DOHH2 (cell line): ENCODE measurements around the gene MEGF11.

Experiments used
- H3F3A ChIP-seq: fragments of 200-600 bp; sonication (generic), shearing (Covaris generic); 2 replicates; pipeline ENCODE4 v1.6.0; 2016; ENCODE audit warnings: antibody characterized with exemption, mild to moderate bottlenecking; ENCODE audit not compliant: control insufficient read depth, insufficient read depth
- H3K27ac ChIP-seq: fragments of 200-600 bp; sonication (generic); 2 replicates; pipeline ENCODE4 v1.5.1; 2014; ENCODE audit warnings: low read depth, mild to moderate bottlenecking, low read length, moderate library complexity
- H3K27me3 ChIP-seq: fragments of 200-600 bp; sonication (generic); 2 replicates; pipeline ENCODE4 v1.6.1; 2014; ENCODE audit warnings: mild to moderate bottlenecking, low read length, mixed read lengths; ENCODE audit not compliant: control insufficient read depth
- H3K36me3 ChIP-seq: fragments of 200-600 bp; sonication (generic); 2 replicates; pipeline ENCODE4 v1.6.1; 2014; ENCODE audit warnings: mild to moderate bottlenecking, low read length, moderate library complexity, mixed read lengths; ENCODE audit not compliant: control insufficient read depth
- H3K4me1 ChIP-seq: fragments of 200-600 bp; sonication (generic); 2 replicates; pipeline ENCODE4 v1.6.1; 2014; ENCODE audit warnings: mild to moderate bottlenecking, low read length, mixed read lengths; ENCODE audit not compliant: control insufficient read depth
- H3K4me2 ChIP-seq: fragments of 200-600 bp; sonication (generic); 2 replicates; pipeline ENCODE4 v1.6.0; 2014; ENCODE audit warnings: mild to moderate bottlenecking, low read length, moderate library complexity
- H3K4me3 ChIP-seq: fragments of 200-600 bp; sonication (generic); 2 replicates; pipeline ENCODE4 v1.5.1; 2014; ENCODE audit warnings: mild to moderate bottlenecking, low read length, mixed read lengths
- H3K79me2 ChIP-seq: fragments of 200-600 bp; sonication (generic); 2 replicates; pipeline ENCODE4 v1.6.1; 2014; ENCODE audit warnings: mild to moderate bottlenecking, low read length, mixed read lengths; ENCODE audit not compliant: control insufficient read depth
- H3K9me2 ChIP-seq: fragments of 200-600 bp; sonication (generic); replicated peaks from 2 replicates; pipeline ENCODE4 v1.6.1; 2014; ENCODE audit warnings: mild to moderate bottlenecking, low read length, mixed read lengths; ENCODE audit not compliant: control insufficient read depth
- H3K9me3 ChIP-seq: fragments of 200-600 bp; sonication (generic); 2 replicates; pipeline ENCODE4 v1.6.1; 2014; ENCODE audit warnings: antibody characterized with exemption, low read length, mixed read lengths; ENCODE audit not compliant: control insufficient read depth, insufficient read depth
- H4K20me1 ChIP-seq: fragments of 200-600 bp; sonication (generic); 2 replicates; pipeline ENCODE4 v1.6.0; 2014; ENCODE audit warnings: low read depth, mild to moderate bottlenecking, antibody characterized with exemption, low read length, moderate library complexity; ENCODE audit not compliant: control insufficient read depth, insufficient read depth
- CTCF ChIP-seq: fragments of 200-600 bp; sonication (generic); IDR thresholded peaks from one replicate; pipeline ENCODE4 v1.5.1; 2014; ENCODE audit warnings: antibody characterized with exemption, mild to moderate bottlenecking, low read depth, low read length; ENCODE audit not compliant: poor library complexity, severe bottlenecking
- EZH2phosphoT487 ChIP-seq: fragments of 200-600 bp; sonication (generic); IDR thresholded peaks from 2 replicates; pipeline ENCODE4 v1.6.1; 2017; ENCODE audit warnings: borderline replicate concordance, mild to moderate bottlenecking, antibody characterized with exemption, low read length, moderate library complexity, mixed read lengths

The MEGF11 gene

GRCh38 chr15:66042624-66043023 is 210.9 kb downstream of the MEGF11 start:
- H4K20me1 ChIP-seq: peaks cover 3% of the 10 kb centered on the region; the same call in 1 of the 2 replicates
- H3K79me2 ChIP-seq: no peaks in the 10 kb centered on the region
- H3K27ac ChIP-seq: no peak overlapping the region
- H3K36me3 ChIP-seq: peaks cover 30% of the 10 kb centered on the region
- no peak for TF ChIP-seq CTCF
- no peak for TF ChIP-seq EZH2phosphoT487
- H3K9me2 ChIP-seq: no peaks in the 10 kb centered on the region
- H3K4me3 ChIP-seq: no peak overlapping the region
- H3K4me1 ChIP-seq: no peaks in the 10 kb centered on the region; the same call in 1 of the 2 replicates
- H3K4me2 ChIP-seq: no peak overlapping the region
- H3K9me3 ChIP-seq: peaks cover 3% of the 10 kb centered on the region; the same call in 1 of the 2 replicates
- no peaks in the 10 kb centered on the region for H3F3A ChIP-seq
- H3K27me3 ChIP-seq: no peaks in the 10 kb centered on the region

- H4K20me1 ChIP-seq: peaks cover 3% of the 10 kb centered on the region; the same call in 1 of the 2 replicates
- no peaks in the 10 kb centered on the region for H3K9me2 ChIP-seq
- peaks cover 3% of the 10 kb centered on the region; the same call in 1 of the 2 replicates for H3K9me3 ChIP-seq
- H3K36me3 ChIP-seq: peaks cover 38% of the 10 kb centered on the region
- no peak overlapping the region for H3K27ac ChIP-seq
- no peaks in the 10 kb centered on the region for H3F3A ChIP-seq
- H3K4me3 ChIP-seq: no peak overlapping the region
- H3K4me1 ChIP-seq: no peaks in the 10 kb centered on the region; the same call in 1 of the 2 replicates
- H3K4me2 ChIP-seq: no peak overlapping the region
- no peaks in the 10 kb centered on the region for H3K27me3 ChIP-seq
- TF ChIP-seq EZH2phosphoT487: no peak
- TF ChIP-seq CTCF: no peak
- no peaks in the 10 kb centered on the region for H3K79me2 ChIP-seq
These were observed 212.3 kb downstream of the MEGF11 start for GRCh38 chr15:66041276-66041675.

- Histone ChIP-seq H3K4me3 (no peak overlapping the region), H3K4me2 (no peak overlapping the region), H3K4me1 (no peaks in the 10 kb centered on the region; the same call in 1 of the 2 replicates), H3F3A (no peaks in the 10 kb centered on the region), H4K20me1 (peaks cover 3% of the 10 kb centered on the region; the same call in 1 of the 2 replicates), H3K36me3 (peaks cover 43% of the 10 kb centered on the region), H3K9me2 (no peaks in the 10 kb centered on the region), H3K27me3 (no peaks in the 10 kb centered on the region), H3K27ac (no peak overlapping the region), H3K9me3 (peaks cover 2% of the 10 kb centered on the region; the same call in 1 of the 2 replicates), H3K79me2 (no peaks in the 10 kb centered on the region)
- TF ChIP-seq EZH2phosphoT487: no peak
- no peak for TF ChIP-seq CTCF
These were observed 213.2 kb downstream of the MEGF11 start for GRCh38 chr15:66040211-66040892.
